ENCODE measurements around the gene DMAC2L. TPM values are rescaled to one million over a fixed set of nuclear protein-coding genes. Genes with fewer than 3 reads are reported as not detected.

The DMAC2L gene
- total RNA-seq, 1 experiment from 2014 or later, result 7.7 TPM

Other genes with a start within 250 kb of the DMAC2L start
- gene VCPKMT, start 195.8 kb upstream of the DMAC2L start, total RNA-seq (2014; rRNA removed; shearing (Covaris generic)), result 5.1 and 5.8 TPM in 2 replicates
- gene SOS2, start 80.7 kb upstream of the DMAC2L start, total RNA-seq (2014; rRNA removed; shearing (Covaris generic)), result 13.4 and 16.8 TPM in 2 replicates
- 4.4 and 6.5 TPM in 2 replicates for gene L2HGDH, start 95 bp upstream of the DMAC2L start, total RNA-seq (2014; rRNA removed; shearing (Covaris generic))
- 2.5 and 4.9 TPM in 2 replicates for gene CDKL1, start 84.6 kb downstream of the DMAC2L start, total RNA-seq (2014; rRNA removed; shearing (Covaris generic))
- 23.5 and 29.0 TPM in 2 replicates for gene MAP4K5, start 220.2 kb downstream of the DMAC2L start, total RNA-seq (2014; rRNA removed; shearing (Covaris generic))
- 9.3 and 9.4 TPM in 2 replicates for gene ATL1, start 247.8 kb downstream of the DMAC2L start, total RNA-seq (2014; rRNA removed; shearing (Covaris generic))